ENCODE data around the gene ANK2.
"Not testable (repeated sequence)": the region's sequence is repeated elsewhere in the genome, so short reads cannot be mapped to it uniquely, and the experiment has no call there.

Gene ANK2

DNA sequence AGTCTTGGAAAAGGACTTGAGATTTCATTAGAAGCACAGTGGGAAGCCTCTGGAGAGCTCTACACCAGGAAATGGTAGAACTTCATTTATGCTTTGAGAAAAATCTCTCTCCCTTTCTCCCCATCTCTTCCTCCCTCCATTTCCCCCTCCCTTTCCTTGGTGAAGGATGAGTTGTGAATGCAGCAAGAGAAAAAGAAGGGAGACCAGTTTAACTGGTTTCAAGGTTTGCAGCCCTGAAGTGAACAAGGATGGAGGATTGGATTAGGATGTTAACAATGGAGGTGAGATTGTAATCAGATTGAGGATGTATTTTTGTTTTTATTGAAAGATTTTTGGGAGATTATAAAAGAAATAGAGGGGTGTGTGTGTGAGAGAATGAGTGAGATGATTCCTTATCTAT, 99.5 kb downstream of the ANK2 start:
- no peak for DNase-seq (ENCODE audit: low spot score)

DNA sequence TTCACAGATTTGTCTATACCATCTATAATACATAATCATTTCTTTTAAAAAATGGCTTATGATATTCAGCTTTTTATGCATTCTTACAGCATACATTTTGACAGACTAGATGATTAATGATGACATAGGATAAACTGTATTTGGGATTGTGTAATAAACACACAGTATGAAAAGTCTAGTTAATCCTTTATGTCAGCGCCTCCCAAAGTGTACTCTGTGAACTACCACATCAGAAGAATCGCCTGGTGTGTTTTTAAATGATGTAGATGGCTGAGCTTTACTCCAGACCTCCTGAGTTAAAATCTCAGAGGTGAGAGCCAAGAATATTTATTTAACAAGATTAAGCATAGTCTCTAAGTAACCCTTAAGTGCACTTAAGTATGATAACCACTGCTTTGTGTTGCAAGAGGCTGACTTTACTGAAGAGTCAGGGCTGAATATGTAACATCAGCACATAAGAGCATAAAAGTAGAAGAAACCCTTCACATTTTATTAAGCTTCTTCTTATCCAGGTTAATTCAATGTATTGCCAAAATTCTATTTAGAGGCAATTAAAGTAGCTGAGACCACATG, 104.2 kb downstream of the ANK2 start:
- no peak for DNase-seq (ENCODE audit: low spot score)

DNA sequence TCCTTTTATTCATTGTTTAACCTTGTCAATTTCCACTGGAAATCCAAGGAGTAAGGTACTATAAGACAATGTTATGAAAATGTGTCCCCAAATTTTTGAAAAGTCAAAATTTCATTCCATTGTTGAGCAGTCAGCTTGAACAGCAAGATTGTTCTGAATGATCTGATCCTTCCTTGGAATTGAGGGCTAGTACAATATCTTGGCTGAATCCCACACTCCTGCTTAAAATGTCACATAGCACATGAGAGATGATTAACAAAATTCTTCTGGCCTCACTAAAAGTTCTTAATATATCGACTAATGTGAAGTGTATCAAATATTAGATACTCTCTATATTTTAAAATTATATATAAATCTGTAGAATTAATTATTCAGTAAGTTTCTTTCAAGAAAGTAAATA, 104.8 kb downstream of the ANK2 start:
- no peak for DNase-seq (ENCODE audit: low spot score)

DNA sequence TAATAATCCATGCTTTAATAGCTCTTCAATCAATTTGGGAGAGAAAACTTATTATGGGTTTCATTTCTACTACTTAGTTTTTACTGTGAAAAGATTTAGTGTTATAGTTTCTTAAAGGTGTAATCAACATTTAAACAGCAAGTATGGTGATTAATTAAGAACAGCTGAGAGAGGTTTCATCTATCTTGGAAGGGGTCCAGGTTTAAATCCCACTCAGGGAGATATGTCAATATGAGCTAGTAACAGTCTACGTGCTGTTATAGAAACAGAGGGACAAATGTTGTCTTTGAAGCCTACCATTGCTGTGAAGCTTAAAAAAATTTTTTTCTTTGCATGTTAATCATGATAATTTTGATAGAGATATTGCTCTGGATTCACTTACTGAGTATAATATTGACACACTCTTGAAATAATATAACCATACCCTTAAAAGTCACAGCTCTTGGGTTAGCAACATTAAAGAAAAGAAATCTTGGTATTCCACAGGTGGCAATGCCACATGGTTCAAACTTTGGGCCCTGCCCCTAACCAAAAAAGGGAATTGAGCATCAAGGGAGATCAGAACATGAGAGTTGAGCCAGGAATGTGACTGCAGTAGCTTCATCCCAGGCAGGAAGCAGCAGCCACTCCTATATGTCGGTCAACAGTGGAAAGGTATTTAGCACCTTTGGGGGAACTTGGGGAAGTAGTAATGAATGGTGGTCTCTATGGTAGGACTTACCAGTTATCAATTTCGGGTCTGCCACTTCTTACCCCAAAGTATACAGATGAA, 107.8 kb downstream of the ANK2 start:
- no peak for DNase-seq (ENCODE audit: low spot score)

GRCh38 chr4:113159942-113160545, 110.6 kb downstream of the ANK2 start:
- no peak for DNase-seq (ENCODE audit: low spot score)

DNA sequence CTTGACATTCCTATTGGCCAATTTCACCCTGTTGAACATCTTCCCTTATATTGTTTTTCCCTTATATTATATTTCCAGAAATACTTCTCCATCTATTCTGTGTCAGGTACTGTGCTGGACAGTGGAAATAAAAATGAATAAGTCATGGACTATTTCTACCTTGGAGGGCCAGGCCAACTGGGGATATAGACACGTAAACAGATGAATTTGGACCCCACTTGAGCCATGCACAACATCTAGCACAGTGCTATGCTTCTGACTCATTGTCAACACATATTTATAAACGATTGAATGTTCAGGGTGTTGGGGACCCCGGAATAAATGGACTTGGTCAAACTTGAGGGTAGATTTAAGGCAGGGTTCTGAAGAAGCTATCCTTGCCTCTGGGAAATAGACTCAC, 111.1 kb downstream of the ANK2 start:
- no peak for DNase-seq (ENCODE audit: low spot score)

GRCh38 chr4:113162089-113162488, 112.6 kb downstream of the ANK2 start:
- DNase-seq (ENCODE audit: low spot score): no peak

GRCh38 chr4:113169368-113169767, 119.9 kb downstream of the ANK2 start:
- no peak for DNase-seq (ENCODE audit: low spot score)

DNA sequence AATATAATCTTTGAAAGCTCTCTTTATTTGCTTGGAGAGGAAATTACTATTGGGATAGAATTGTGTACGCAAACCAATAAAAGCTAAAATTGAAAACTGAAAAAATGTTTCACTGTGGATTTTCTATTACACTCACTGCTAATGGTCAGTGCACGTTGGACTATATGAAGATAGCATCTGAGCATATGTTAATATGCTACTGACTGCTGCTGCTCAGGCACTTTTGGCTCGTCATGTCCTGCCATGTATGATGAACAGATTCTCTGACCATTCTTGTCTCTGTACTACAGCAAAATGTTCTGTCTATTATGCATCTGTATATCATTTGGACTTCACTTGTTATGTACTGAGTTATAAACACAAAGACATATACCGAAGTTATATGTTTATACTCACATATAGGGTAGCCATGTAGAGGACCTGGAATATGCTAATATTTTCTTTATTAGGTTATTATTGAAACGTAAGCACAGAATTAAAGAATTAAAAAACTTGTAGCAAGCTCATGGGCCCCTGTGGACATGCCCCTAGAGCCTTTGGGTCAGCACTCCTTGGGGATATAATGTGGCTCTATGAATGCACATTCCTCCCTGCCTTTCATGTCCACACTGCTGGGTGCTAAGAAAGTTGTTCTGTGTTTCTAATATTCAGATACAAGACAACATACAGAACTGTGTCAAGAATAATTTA, 120.8 kb downstream of the ANK2 start:
- no peak for DNase-seq (ENCODE audit: low spot score)

DNA sequence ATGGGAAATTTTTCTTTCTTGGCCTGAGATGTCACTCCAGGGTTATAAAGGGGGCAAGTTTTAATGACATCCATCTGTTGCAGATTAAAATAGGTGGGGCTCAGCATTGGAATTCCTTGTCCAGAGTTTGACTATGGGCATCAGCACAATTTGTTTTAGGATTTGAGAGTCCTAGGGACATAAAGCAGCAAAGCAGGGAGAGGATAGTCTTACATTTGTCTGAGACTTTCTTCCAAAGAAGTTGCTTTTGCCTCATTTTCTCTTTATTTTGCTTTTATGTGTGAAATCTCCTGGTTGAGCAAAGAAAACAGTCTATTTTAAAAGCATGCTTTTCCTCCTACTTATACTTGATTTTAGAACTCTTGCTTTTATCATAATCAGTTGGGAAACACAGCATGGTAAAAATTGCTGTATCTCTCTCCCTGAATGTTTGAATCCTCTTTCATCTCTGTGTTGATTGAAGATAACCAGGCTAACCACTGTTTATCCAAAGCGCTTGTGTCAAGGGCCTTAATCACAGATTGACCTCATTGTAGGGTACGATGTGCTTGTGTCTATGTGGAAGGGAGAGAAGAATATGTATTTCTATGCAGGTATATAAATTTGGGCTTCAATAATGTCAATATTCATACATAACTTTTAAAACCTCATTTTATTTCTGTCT, 121.5 kb downstream of the ANK2 start:
- DNase-seq (ENCODE audit: low spot score): no peak

DNA sequence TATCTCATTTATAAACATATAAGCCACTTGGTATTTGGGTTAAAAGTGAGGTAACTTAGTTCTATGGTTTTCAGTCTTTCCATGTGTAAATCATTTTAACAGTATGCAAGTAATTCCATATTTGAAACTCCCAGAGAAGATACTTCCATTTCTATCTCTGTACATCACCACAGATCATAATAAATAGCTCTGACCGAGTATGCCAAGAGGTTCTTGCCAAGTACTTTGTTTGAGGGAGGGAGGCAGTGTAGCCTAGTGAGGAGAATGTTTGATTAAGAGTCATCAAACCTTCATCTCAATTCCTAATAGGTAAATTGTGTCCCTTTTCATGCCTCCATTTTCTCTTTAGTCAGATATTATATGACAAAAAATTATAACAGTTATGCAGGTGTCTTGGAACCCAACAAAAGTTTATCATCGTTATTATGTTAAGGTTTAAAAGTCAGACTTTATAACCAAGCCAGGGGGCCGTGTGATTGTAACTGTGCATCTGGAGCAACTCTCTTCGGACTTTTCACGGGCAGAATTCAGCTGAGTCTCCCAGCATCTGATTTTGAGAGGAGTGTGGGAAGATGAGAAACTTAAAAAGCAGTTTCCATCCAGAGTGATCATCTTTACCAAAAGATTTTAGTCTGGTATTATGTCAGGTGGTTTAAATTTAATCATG, 123.8 kb downstream of the ANK2 start:
- no peak for DNase-seq (ENCODE audit: low spot score)

DNA sequence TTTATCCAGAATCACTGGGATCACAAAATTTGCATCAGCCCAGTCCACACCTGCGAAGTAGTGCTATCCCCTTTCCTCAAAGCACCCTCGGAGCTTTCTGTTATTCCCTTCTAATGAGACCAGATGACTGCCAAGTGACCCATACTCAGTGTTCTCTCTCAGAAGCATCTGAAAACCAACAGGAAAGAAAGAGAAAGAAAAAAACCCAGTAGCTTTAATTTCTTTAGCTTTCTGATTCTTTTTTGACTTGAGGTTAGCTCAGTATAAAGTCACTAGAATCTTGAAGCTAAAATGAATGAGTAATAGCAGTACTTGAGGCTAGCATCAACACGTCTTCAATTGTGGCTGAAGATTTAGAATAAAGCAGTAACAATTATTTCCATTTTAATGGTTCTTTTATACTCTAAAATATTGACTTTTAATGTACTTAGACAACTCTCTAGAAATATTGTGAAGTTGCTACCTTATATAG, 124.4 kb downstream of the ANK2 start:
- no peak for DNase-seq (ENCODE audit: low spot score)

GRCh38 chr4:113179091-113179490, 129.6 kb downstream of the ANK2 start:
- no peak for DNase-seq (ENCODE audit: low spot score)

DNA sequence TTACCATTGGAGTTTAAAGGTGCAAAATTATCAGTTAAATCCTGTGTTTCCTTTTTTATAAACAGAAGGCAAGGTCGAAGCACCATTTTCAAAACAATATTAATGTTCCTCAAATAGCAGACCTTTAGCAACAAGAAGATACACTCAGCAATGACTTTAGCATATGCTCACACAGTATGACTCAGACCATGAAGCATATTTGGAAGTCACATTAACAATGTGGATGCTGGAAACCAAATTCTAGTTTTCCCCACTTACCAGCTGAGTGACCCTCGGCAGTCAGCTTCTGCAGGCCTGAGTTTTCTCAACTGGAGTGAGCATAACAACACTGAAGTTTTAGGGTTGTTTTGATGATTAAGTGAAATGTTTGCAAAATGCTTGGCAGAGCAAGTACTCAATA, 130.5 kb downstream of the ANK2 start:
- no peak for DNase-seq (ENCODE audit: low spot score)

- no peak for DNase-seq (ENCODE audit: low spot score)
These were observed 132.0 kb downstream of the ANK2 start for GRCh38 chr4:113181289-113182007.

- no peak for DNase-seq (ENCODE audit: low spot score)
These were observed 133.7 kb downstream of the ANK2 start for GRCh38 chr4:113183032-113183605.

DNA sequence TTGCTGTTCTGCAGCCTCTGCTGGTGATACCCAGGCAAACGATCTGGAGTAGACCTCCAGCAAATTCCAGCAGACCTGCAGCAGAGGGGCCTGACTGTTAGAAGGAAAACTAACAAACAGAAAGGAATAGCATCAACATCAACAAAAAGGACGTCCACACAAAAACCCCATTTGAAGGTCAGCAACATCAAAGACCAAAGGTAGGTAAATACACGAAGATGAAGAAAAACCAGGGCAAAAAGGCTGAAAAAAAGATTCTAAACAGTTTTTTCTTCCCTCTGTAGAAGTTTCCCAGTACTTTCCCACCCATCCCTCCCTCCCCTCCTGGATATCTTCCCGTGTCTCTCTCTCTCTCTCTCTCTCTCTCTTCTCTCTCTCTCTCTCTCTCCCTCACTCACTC, 136.8 kb downstream of the ANK2 start:
- DNase-seq (ENCODE audit: low spot score): not testable (repeated sequence)

DNA sequence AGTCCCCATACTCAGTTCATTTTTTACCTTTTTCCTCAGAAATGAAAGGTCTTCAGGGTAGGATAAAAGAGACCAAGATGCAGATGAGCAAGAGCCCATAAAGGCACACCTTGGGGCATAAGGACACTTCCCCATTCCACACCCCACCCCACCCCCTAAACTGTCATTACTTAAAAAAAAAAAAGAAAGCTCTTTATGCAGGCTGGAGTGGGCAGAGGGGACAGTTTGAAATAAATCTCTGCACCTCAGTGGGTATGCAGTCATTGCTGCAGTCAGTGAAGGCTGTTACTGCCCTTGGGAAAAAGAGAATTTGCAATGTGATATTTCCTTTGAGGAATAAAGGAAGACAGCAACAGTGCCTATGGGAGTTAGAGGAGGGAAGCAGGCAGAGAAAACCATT, 137.5 kb downstream of the ANK2 start:
- DNase-seq (ENCODE audit: low spot score): no peak

DNA sequence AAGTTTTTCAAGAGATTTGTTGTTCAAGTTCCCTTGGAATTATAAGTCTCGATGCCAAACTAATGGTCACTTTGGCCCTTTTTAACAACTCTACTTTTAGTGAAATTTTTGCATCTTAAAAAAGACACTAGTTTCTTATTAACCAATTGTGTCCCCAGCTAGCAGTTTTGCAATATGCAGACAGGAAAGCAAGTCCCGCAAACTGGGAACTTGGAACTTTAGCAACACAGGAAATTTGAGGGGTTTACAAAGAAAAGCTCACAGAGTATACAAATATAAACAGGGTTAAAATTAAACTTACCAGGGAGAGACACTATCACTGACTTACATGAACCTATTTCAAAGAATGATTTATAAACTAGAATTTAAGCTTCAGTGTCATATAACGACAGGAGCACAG, 137.9 kb downstream of the ANK2 start:
- DNase-seq (ENCODE audit: low spot score): no peak

GRCh38 chr4:113189546-113189945, 140.1 kb downstream of the ANK2 start:
- no peak for DNase-seq (ENCODE audit: low spot score)

DNA sequence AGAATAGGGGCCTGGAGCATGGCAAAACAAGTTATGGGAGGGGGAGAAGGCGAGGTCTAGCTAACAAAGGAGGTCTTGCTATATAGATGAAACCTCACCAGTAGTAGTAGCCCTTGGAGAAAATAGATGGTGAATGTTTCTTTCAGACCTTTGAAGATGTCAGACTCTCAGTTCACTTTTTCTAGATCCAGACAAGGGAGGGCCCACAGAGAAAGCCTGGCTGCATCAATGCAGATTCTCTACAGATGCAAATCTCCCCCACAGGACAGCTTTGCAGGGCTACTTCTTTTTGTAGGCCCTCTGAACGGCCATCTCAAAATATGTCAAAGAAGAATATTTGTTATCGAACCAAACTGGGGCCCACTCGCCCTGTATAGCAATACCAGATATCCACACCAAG, 159.7 kb downstream of the ANK2 start:
- DNase-seq (ENCODE audit: low spot score): no peak
